K562 (cell line): ENCODE results near the gene EPS8. TPM values are rescaled to one million over a fixed set of nuclear protein-coding genes. Genes with fewer than 3 reads are reported as not detected.

Experiments
- ATAC-seq: fragments of 200-7000 bp; cut with Tn5 transposase; 3 replicates; pipeline ENCODE4 v1.9.1; 2020; ENCODE audit warnings: moderate library complexity
- BruUV-seq: library from RNA; stranded (reverse); fragments of 400-500 nt; replicated peaks from 2 replicates; lab custom pipeline; 2021; lab: Mats Ljungman, UMichigan
- CTCF ChIA-PET: fragments of 300-600 bp; formaldehyde crosslinking; extraction: SDS; loops from one replicate; lab custom pipeline; 2021; ENCODE audit warnings: low intra/inter-chr PET ratio; lab: Yijun Ruan, JAX
- POLR2A ChIA-PET: fragments of 300-600, 350-650 bp; sonication (Branson Sonifier 250); formaldehyde crosslinking; extraction: SDS; loops from one replicate; lab custom pipeline; 2021; ENCODE audit warnings: antibody characterized with exemption, inconsistent platforms; lab: Yijun Ruan, JAX
- DNase-seq, 4 experiments: peaks; one replicate each; pipeline versions ENCODE4 v3.0.0 to v3.0.0-alpha.2; 2011 to 2018; ENCODE audit warnings: low spot score in 3 of 4, mixed read lengths in 3 of 4; ENCODE audit errors: extremely low read depth in 1 of 4
- FAIRE-seq: peaks from 2 replicates; lab custom pipeline; 2011; peaks lifted over from hg19 to GRCh38; lab: Jason Lieb, UNC
- H2AFZ ChIP-seq: 2 replicates; pipeline ENCODE4 v1.6.0; 2011; ENCODE audit warnings: low read depth, low read length, control low read depth, inconsistent platforms
- H3K27ac ChIP-seq: fragments of 200-600 bp; 3 replicates; pipeline ENCODE4 v1.8.0; 2011; ENCODE audit warnings: low read depth, mild to moderate bottlenecking, control low read depth, inconsistent platforms, low read length, moderate library complexity, mixed read lengths; ENCODE audit errors: extremely low read depth
- H3K27me3 ChIP-seq, 2 experiments: fragments of 300-600 bp in 1 of 2; 2 replicates in 1 of 2; 3 replicates in 1 of 2; pipeline versions ENCODE4 v1.6.0 to v1.8.0; 2011; ENCODE audit warnings: inconsistent platforms in 2 of 2, low read length in 2 of 2, mild to moderate bottlenecking in 1 of 2, mixed read lengths in 1 of 2, moderate library complexity in 1 of 2; ENCODE audit not compliant: control insufficient read depth in 2 of 2, insufficient read depth in 2 of 2
- H3K36me3 ChIP-seq: fragments of 300-600 bp; 3 replicates; pipeline ENCODE4 v1.8.0; 2011; ENCODE audit warnings: mild to moderate bottlenecking, low read length, inconsistent platforms; ENCODE audit not compliant: control insufficient read depth, insufficient read depth
- H3K4me1 ChIP-seq, 2 experiments: fragments of 200-600 bp in 1 of 2; replicated peaks in 1 of 2; 2 replicates in 1 of 2; 3 replicates in 1 of 2; pipeline versions ENCODE4 v1.5.1 to v1.8.0; 2011; ENCODE audit warnings: inconsistent platforms in 2 of 2, low read length in 2 of 2, mild to moderate bottlenecking in 1 of 2, mixed read lengths in 1 of 2, moderate library complexity in 1 of 2; ENCODE audit not compliant: control insufficient read depth in 2 of 2, insufficient read depth in 2 of 2
- H3K4me2 ChIP-seq: 2 replicates; pipeline ENCODE4 v1.6.1; 2011; ENCODE audit warnings: low read length, control low read depth, inconsistent platforms, mixed read lengths; ENCODE audit not compliant: insufficient read depth
- H3K4me3 ChIP-seq: fragments of 200-600 bp; sonication (generic), shearing (Covaris generic); 2 replicates; pipeline ENCODE4 v1.5.1; 2016; ENCODE audit warnings: control low read depth, inconsistent platforms
- H3K79me2 ChIP-seq: fragments of 200-600 bp; 3 replicates; pipeline ENCODE4 v1.8.0; 2011; ENCODE audit warnings: low read length, inconsistent platforms; ENCODE audit not compliant: control insufficient read depth, insufficient read depth
- H3K9ac ChIP-seq, 2 experiments: 2 replicates each; pipeline versions ENCODE4 v1.6.0 to v1.6.1; 2011; ENCODE audit warnings: low read depth in 2 of 2, low read length in 2 of 2, control low read depth in 1 of 2, inconsistent platforms in 1 of 2, mild to moderate bottlenecking in 1 of 2, mixed read lengths in 1 of 2; ENCODE audit not compliant: insufficient read depth in 1 of 2
- H3K9me1 ChIP-seq: one replicate; pipeline ENCODE4 v1.6.0; 2011; ENCODE audit warnings: inconsistent platforms, mild to moderate bottlenecking, low read length, moderate library complexity; ENCODE audit not compliant: control insufficient read depth, insufficient read depth
- H3K9me3 ChIP-seq: replicated peaks from 2 replicates; pipeline ENCODE4 v1.5.1; 2011; ENCODE audit warnings: low read depth, low read length, inconsistent platforms; ENCODE audit not compliant: control insufficient read depth, insufficient read depth
- H4K20me1 ChIP-seq: replicated peaks from 2 replicates; pipeline ENCODE4 v1.6.1; 2011; ENCODE audit warnings: low read length, inconsistent platforms, mixed read lengths; ENCODE audit not compliant: control insufficient read depth, insufficient read depth
- CBFB ChIP-seq: sonication (generic); formaldehyde crosslinking; IDR thresholded peaks from 2 replicates; pipeline ENCODE4 v1.4.0; 2020; ENCODE audit warnings: mild to moderate bottlenecking, missing genetic modification reagents
- CSDE1 ChIP-seq, 2 experiments: fragments of 450-650 bp; IDR thresholded peaks; 2 replicates each; pipeline ENCODE4 v1.6.1; 2016; ENCODE audit warnings: mild to moderate bottlenecking in 1 of 2
- E2F1 ChIP-seq: sonication (generic); formaldehyde crosslinking; IDR thresholded peaks from 2 replicates; pipeline ENCODE4 v1.8.1; 2023; ENCODE audit warnings: mild to moderate bottlenecking, missing genetic modification reagents, moderate library complexity
- GTF2E2 ChIP-seq: fragments of 200-800 bp; sonication (Bioruptor generic); IDR thresholded peaks from 2 replicates; pipeline ENCODE4 v1.6.1; 2016; ENCODE audit warnings: missing genetic modification characterization, missing compliant biosample characterization
- HMBOX1 ChIP-seq: sonication (generic); IDR thresholded peaks from 2 replicates; pipeline ENCODE4 v1.6.1; 2016
- JUND ChIP-seq, 2 experiments: IDR thresholded peaks; 2 replicates in 1 of 2; 3 replicates in 1 of 2; pipeline ENCODE4 v1.6.1; 2011; ENCODE audit warnings: borderline replicate concordance in 2 of 2, low read depth in 2 of 2, low read length in 2 of 2, improper control_type of control experiment in 1 of 2, missing biosample characterization in 1 of 2, missing genetic modification characterization in 1 of 2, missing genetic modification reagents in 1 of 2
- LEF1 ChIP-seq: fragments of 450-650 bp; IDR thresholded peaks from 2 replicates; pipeline ENCODE4 v1.6.1; 2016; ENCODE audit warnings: mild to moderate bottlenecking
- PHB2 ChIP-seq: fragments of 450-650 bp; IDR thresholded peaks from 2 replicates; pipeline ENCODE4 v1.6.1; 2017; ENCODE audit warnings: low read depth
- SAFB2 ChIP-seq: fragments of 200-400 bp; formaldehyde crosslinking; IDR thresholded peaks from 2 replicates; pipeline ENCODE4 v1.6.1; 2018; ENCODE audit warnings: borderline replicate concordance, low read length, low read depth, moderate library complexity; ENCODE audit not compliant: severe bottlenecking
- SLC30A9 ChIP-seq: fragments of 250-450 bp; sonication (Bioruptor Pico); IDR thresholded peaks from 2 replicates; pipeline ENCODE4 v1.8.0; 2022; ENCODE audit warnings: mild to moderate bottlenecking, moderate library complexity
- TCF7 ChIP-seq: sonication (generic); IDR thresholded peaks from 2 replicates; pipeline ENCODE4 v1.6.1; 2016; ENCODE audit warnings: antibody characterized with exemption, borderline replicate concordance
- ZBTB49 ChIP-seq: sonication (generic); formaldehyde crosslinking; IDR thresholded peaks from 2 replicates; pipeline ENCODE4 v1.8.0; 2022; ENCODE audit warnings: missing genetic modification reagents, mild to moderate bottlenecking, borderline replicate concordance
- ZNF174 ChIP-seq: fragments of 250-450 bp; sonication (Bioruptor Pico); IDR thresholded peaks from 2 replicates; pipeline ENCODE4 v1.4.0; 2020; ENCODE audit warnings: mild to moderate bottlenecking
- ZNF384 ChIP-seq: IDR thresholded peaks from 2 replicates; pipeline ENCODE4 v1.6.1; 2012; ENCODE audit warnings: low read depth, low read length, improper control_type of control experiment
- ZSCAN29 ChIP-seq: fragments of 450-650 bp; IDR thresholded peaks from 2 replicates; pipeline ENCODE4 v1.6.1; 2017
- WGBS: fragments of 100-300 bp; shearing (Covaris generic); methylation state at CpG from one replicate; pipeline ENCODE4 v1.1.6; 2016; ENCODE audit warnings: low coverage, mixed read lengths; ENCODE audit not compliant: insufficient coverage; ENCODE audit errors: missing lambda C conversion rate; 5-methylcytosine and 5-hydroxymethylcytosine counted together
- in situ Hi-C: fragments of 300-500 bp; cut with MboI; formaldehyde crosslinking; loops from 4 replicates; pipeline ENCODE4 v1.15.0; 2018; ENCODE audit warnings: inconsistent platforms, mixed read lengths
- intact Hi-C: fragments of 100-400 bp; cut with micrococcal nuclease; formaldehyde crosslinking; loops from 2 replicates; pipeline ENCODE4 v1.14.2; 2022
- polyA plus RNA-seq, 8 experiments: library from polyadenylated mRNA; depleted of rRNA in 4 of 8; stranded (reverse) in 5 of 8; unstranded in 3 of 8; fragments of >200 nt; fragmentation: Nextera tagmentation in 2 of 8; fragmentation: Illumina TruSeq in 1 of 8; extraction: Ambion mirVana in 2 of 8; extraction: Trizol in 1 of 8; gene quantifications; 2 replicates each; pipeline versions ENCODE4 v1.2.1 to v1.2.3, GENCODE V29; 2011 to 2014; ENCODE audit warnings: inconsistent platforms in 1 of 8, missing spikeins in 1 of 8
- total RNA-seq, 7 experiments: library from RNA; depleted of rRNA in 6 of 7; stranded (reverse); fragments of >200 nt in 6 of 7; fragmentation: Illumina TruSeq in 2 of 7; extraction: Trizol in 2 of 7; gene quantifications; 2 replicates each; pipeline versions ENCODE4 v1.2.1 to v1.2.3, GENCODE V29; 2011 to 2021; ENCODE audit warnings: low replicate concordance in 1 of 7
- TF ChIP-seq, protein P1 (sequence below): IDR thresholded peaks from 2 replicates; pipeline ENCODE4 v1.6.1; 2014; ENCODE audit warnings: antibody characterized with exemption

Gene EPS8
- total and polyA plus RNA-seq, 9 of the 15 experiments (the other 6 are each of a cell fraction or from before 2014, with no cell fraction given) = 0.10 to 1.9 (median 0.33) TPM

DNA sequence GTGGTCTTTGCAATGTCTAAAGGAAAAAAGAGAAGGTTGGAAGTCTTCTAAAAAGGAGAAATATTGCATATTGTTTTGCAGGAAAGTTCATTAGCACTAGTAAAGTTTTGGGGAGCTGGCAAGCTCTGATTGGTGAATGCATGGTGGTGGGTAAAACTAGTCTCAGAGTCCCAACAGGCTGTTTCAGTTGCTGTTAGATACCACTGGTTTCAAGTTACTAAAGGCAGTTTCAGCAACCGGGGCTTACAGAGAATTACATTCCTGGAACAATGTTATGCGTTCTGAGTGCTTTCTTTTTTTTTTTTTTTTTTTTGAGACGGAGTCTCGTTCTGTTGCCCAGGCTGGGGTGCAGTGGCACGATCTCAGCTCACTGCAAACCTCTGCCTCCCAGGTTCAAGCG is 208.2 kb downstream of the EPS8 start:
- intact Hi-C loops = loop anchor here (5.0 kb wide), 1 partner anchor 304 kb away; no protein-coding TSS in a partner anchor
- FAIRE-seq = no peak
- Histone ChIP-seq H3K9me3 (no peaks in the 10 kb centered on the region), H3K79me2 (no peaks in the 10 kb centered on the region), H3K27me3 (no peaks in the 10 kb centered on the region), H4K20me1 (no peaks in the 10 kb centered on the region), H3K9me1 (no peaks in the 10 kb centered on the region), H3K4me2 (no peak overlapping the region), H3K36me3 (no peaks in the 10 kb centered on the region), H3K9ac (no peak overlapping the region), H3K27ac (no peak overlapping the region), H3K4me1 (no peaks in the 10 kb centered on the region), H2AFZ (no peak overlapping the region), H3K4me3 (no peak overlapping the region)
- POLR2A ChIA-PET = no interaction called here
- BruUV-seq = no TSS peak
- DNase-seq = no peak
- CTCF ChIA-PET = no interaction called here
- no peak for ATAC-seq
- 0% methylated on average over 3 of the region's 6 CpGs for WGBS
- TF ChIP-seq HMBOX1 = no peak
- TF ChIP-seq CSDE1 (IDR thresholded peaks at IDR 0.05) = no peak
- TF ChIP-seq JUND (IDR thresholded peaks at IDR 0.05; ENCODE audit: borderline replicate concordance, low read depth, low read length) = no peak
- TF ChIP-seq JUND (tag; IDR thresholded peaks at IDR 0.05; ENCODE audit: borderline replicate concordance, low read depth, low read length) = no peak
- TF ChIP-seq ZNF384 = no peak
- no peak for TF ChIP-seq TCF7
- no peak for TF ChIP-seq ZBTB49
- no peak for TF ChIP-seq ZNF174
- TF ChIP-seq GTF2E2 = no peak
- no peak for TF ChIP-seq SLC30A9 (CRISPR knock-in tag)
- TF ChIP-seq SAFB2 = no peak
- TF ChIP-seq PHB2 = no peak
- TF ChIP-seq LEF1 = no peak
- TF ChIP-seq, protein P1, sequence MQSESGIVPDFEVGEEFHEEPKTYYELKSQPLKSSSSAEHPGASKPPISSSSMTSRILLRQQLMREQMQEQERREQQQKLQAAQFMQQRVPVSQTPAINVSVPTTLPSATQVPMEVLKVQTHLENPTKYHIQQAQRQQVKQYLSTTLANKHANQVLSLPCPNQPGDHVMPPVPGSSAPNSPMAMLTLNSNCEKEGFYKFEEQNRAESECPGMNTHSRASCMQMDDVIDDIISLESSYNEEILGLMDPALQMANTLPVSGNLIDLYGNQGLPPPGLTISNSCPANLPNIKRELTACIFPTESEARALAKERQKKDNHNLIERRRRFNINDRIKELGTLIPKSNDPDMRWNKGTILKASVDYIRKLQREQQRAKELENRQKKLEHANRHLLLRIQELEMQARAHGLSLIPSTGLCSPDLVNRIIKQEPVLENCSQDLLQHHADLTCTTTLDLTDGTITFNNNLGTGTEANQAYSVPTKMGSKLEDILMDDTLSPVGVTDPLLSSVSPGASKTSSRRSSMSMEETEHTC = no peak
- TF ChIP-seq E2F1 (CRISPR knock-in tag) = no peak
- TF ChIP-seq CBFB (CRISPR knock-in tag) = no peak
- TF ChIP-seq ZSCAN29 = no peak
- in situ Hi-C loops = no loop called here
